Measurements from ENCODE around the gene PLCD3.

Gene PLCD3

GRCh38 chr17:45092911-45093430, 39.3 kb downstream of the PLCD3 start:
- Histone ChIP-seq H2AFZ (ENCODE audit: low read depth) (no peak overlapping the region), H3K9ac (no peak overlapping the region), H3K36me3 (ENCODE audit: insufficient read depth) (peaks cover 14% of the 10 kb centered on the region; the same call in 1 of the 2 replicates), H3K27me3 (ENCODE audit: insufficient read depth, low read depth) (no peaks in the 10 kb centered on the region), H4K20me1 (ENCODE audit: insufficient read depth) (no peaks in the 10 kb centered on the region), H3K27ac (no peak overlapping the region), H3K79me2 (ENCODE audit: insufficient read depth, low read depth) (no peaks in the 10 kb centered on the region), H3K4me3 (IDR thresholded peaks at IDR 0.05; ENCODE audit: insufficient read depth, low read depth, low read length) (no peak overlapping the region), H3K4me2 (no peak overlapping the region), H3K4me1 (ENCODE audit: low read depth, poor library complexity, severe bottlenecking) (peaks cover 3% of the 10 kb centered on the region)
- TF ChIP-seq CTCF (conservative IDR thresholded peaks at IDR 0.05; ENCODE audit: low read depth, low read length), result no peak

- Histone ChIP-seq H3K36me3 (ENCODE audit: insufficient read depth) (peaks cover 13% of the 10 kb centered on the region; the same call in 1 of the 2 replicates), H3K4me2 (no peak overlapping the region), H3K27ac (no peak overlapping the region), H3K27me3 (ENCODE audit: insufficient read depth, low read depth) (no peaks in the 10 kb centered on the region), H3K4me3 (IDR thresholded peaks at IDR 0.05; ENCODE audit: insufficient read depth, low read depth, low read length) (no peak overlapping the region), H3K79me2 (ENCODE audit: insufficient read depth, low read depth) (no peaks in the 10 kb centered on the region), H4K20me1 (ENCODE audit: insufficient read depth) (no peaks in the 10 kb centered on the region), H2AFZ (ENCODE audit: low read depth) (no peak overlapping the region), H3K9ac (no peak overlapping the region), H3K4me1 (ENCODE audit: low read depth, poor library complexity, severe bottlenecking) (no peaks in the 10 kb centered on the region)
- no peak for TF ChIP-seq CTCF (conservative IDR thresholded peaks at IDR 0.05; ENCODE audit: low read depth, low read length)
Observed at GRCh38 chr17:45091778-45092425, 40.4 kb downstream of the PLCD3 start.

GRCh38 chr17:45090711-45091110, 41.6 kb downstream of the PLCD3 start:
- Histone ChIP-seq H3K27me3 (ENCODE audit: insufficient read depth, low read depth) (no peaks in the 10 kb centered on the region), H3K79me2 (ENCODE audit: insufficient read depth, low read depth) (no peaks in the 10 kb centered on the region), H3K36me3 (ENCODE audit: insufficient read depth) (peaks cover 18% of the 10 kb centered on the region; the same call in 1 of the 2 replicates), H3K27ac (no peak overlapping the region), H3K9ac (no peak overlapping the region), H3K4me3 (IDR thresholded peaks at IDR 0.05; ENCODE audit: insufficient read depth, low read depth, low read length) (no peak overlapping the region), H2AFZ (ENCODE audit: low read depth) (no peak overlapping the region), H4K20me1 (ENCODE audit: insufficient read depth) (no peaks in the 10 kb centered on the region), H3K4me2 (no peak overlapping the region), H3K4me1 (ENCODE audit: low read depth, poor library complexity, severe bottlenecking) (no peaks in the 10 kb centered on the region)
- no peak for TF ChIP-seq CTCF (conservative IDR thresholded peaks at IDR 0.05; ENCODE audit: low read depth, low read length)

- no peak for TF ChIP-seq CTCF (conservative IDR thresholded peaks at IDR 0.05; ENCODE audit: low read depth, low read length)
- Histone ChIP-seq H3K4me1 (ENCODE audit: low read depth, poor library complexity, severe bottlenecking) (no peaks in the 10 kb centered on the region), H3K79me2 (ENCODE audit: insufficient read depth, low read depth) (no peaks in the 10 kb centered on the region), H3K9ac (no peak overlapping the region), H4K20me1 (ENCODE audit: insufficient read depth) (no peaks in the 10 kb centered on the region), H3K4me3 (IDR thresholded peaks at IDR 0.05; ENCODE audit: insufficient read depth, low read depth, low read length) (no peak overlapping the region), H3K27ac (no peak overlapping the region), H3K36me3 (ENCODE audit: insufficient read depth) (peaks cover 18% of the 10 kb centered on the region; the same call in 1 of the 2 replicates), H2AFZ (ENCODE audit: low read depth) (no peak overlapping the region), H3K27me3 (ENCODE audit: insufficient read depth, low read depth) (no peaks in the 10 kb centered on the region), H3K4me2 (no peak overlapping the region)
Observed at GRCh38 chr17:45088741-45089140, 43.6 kb downstream of the PLCD3 start.
